T-helper 1 cell treated with Interleukin-12 subunit alpha and Interleukin-12 subunit beta and Interleukin-4 antibody, amounts not matched to agents 30 ng/mL and 1 ng/mL, for 36 hours (primary cell): ENCODE data around the gene TMEM252. TPM values are rescaled to one million over a fixed set of nuclear protein-coding genes. Genes with fewer than 3 reads are reported as not detected.

Experiments used
- intact Hi-C: fragments of 100-400 bp; cut with micrococcal nuclease; formaldehyde crosslinking; loops from one replicate; pipeline ENCODE4 v1.15.1; 2024
- total RNA-seq: library from RNA; stranded (reverse); gene quantifications from 2 replicates; pipeline ENCODE4 v1.2.3, GENCODE V29; 2022

The TMEM252 gene
- total RNA-seq, 1 donor from 2014 or later: not detected

GRCh38 chr9:68500457-68501381, 40.0 kb downstream of the TMEM252 start:
- intact Hi-C loops: no loop called here

GRCh38 chr9:68498816-68499215, 41.9 kb downstream of the TMEM252 start:
- intact Hi-C loops: no loop called here

GRCh38 chr9:68497629-68498028, 43.1 kb downstream of the TMEM252 start:
- intact Hi-C loops: no loop called here

- intact Hi-C loops: no loop called here
Observed at GRCh38 chr9:68496356-68496755, 44.3 kb downstream of the TMEM252 start.

GRCh38 chr9:68495247-68495646, 45.4 kb downstream of the TMEM252 start:
- intact Hi-C loops: no loop called here

- intact Hi-C loops: no loop called here
Observed at GRCh38 chr9:68493958-68494577, 46.6 kb downstream of the TMEM252 start.

GRCh38 chr9:68493541-68493940, 47.1 kb downstream of the TMEM252 start:
- intact Hi-C loops: no loop called here

GRCh38 chr9:68492806-68493205, 47.9 kb downstream of the TMEM252 start:
- intact Hi-C loops: no loop called here

GRCh38 chr9:68489646-68490045, 51.0 kb downstream of the TMEM252 start:
- intact Hi-C loops: no loop called here

- intact Hi-C loops: no loop called here
Observed at GRCh38 chr9:68488126-68488525, 52.6 kb downstream of the TMEM252 start.

Other genes with a start within 250 kb of the TMEM252 start
- 0.29 TPM in 1 of 2 replicates, not detected in the other for gene FOXD4L3, start 238.0 kb downstream of the TMEM252 start, total RNA-seq
- gene PGM5, start 184.3 kb downstream of the TMEM252 start, total RNA-seq: not detected in 2 replicates
- 4.4 and 4.7 TPM in 2 replicates for gene PIP5K1B, start 164.4 kb upstream of the TMEM252 start, total RNA-seq